ENCODE measurements around the gene APLN.

APLN gene

GRCh38 chrX:129638917-129639316, 15.8 kb downstream of the APLN start:
- DNase-seq = no peak

GRCh38 chrX:129637217-129638109, 17.3 kb downstream of the APLN start:
- DNase-seq = peak; percentile 76

GRCh38 chrX:129636175-129636681, 18.5 kb downstream of the APLN start:
- DNase-seq = no peak

- no peak for DNase-seq
Observed at GRCh38 chrX:129634541-129634940, 20.2 kb downstream of the APLN start.

- DNase-seq = no peak
Observed at GRCh38 chrX:129632443-129632842, 22.3 kb downstream of the APLN start.

- DNase-seq = no peak
Observed at GRCh38 chrX:129631849-129632248, 22.9 kb downstream of the APLN start.

GRCh38 chrX:129629837-129630236, 24.9 kb downstream of the APLN start:
- no peak for DNase-seq

- DNase-seq = no peak
Observed at GRCh38 chrX:129626026-129626425, 28.7 kb downstream of the APLN start.

- no peak for DNase-seq
Observed at GRCh38 chrX:129622757-129623301, 31.9 kb downstream of the APLN start.

GRCh38 chrX:129618997-129619396, 35.8 kb downstream of the APLN start:
- DNase-seq = no peak

- DNase-seq = no peak
Observed at GRCh38 chrX:129617420-129617819, 37.3 kb downstream of the APLN start.

GRCh38 chrX:129614481-129615255, 40.1 kb downstream of the APLN start:
- DNase-seq = no peak

- DNase-seq = no peak
Observed at GRCh38 chrX:129613596-129613995, 41.2 kb downstream of the APLN start.

- DNase-seq = no peak
Observed at GRCh38 chrX:129612396-129612795, 42.4 kb downstream of the APLN start.

GRCh38 chrX:129609395-129609794, 45.4 kb downstream of the APLN start:
- no peak for DNase-seq

- DNase-seq = no peak
Observed at GRCh38 chrX:129608496-129608895, 46.3 kb downstream of the APLN start.

GRCh38 chrX:129606918-129607317, 47.8 kb downstream of the APLN start:
- DNase-seq = peak; percentile 67

GRCh38 chrX:129600981-129601424, 53.8 kb downstream of the APLN start:
- no peak for DNase-seq

GRCh38 chrX:129599996-129600395, 54.8 kb downstream of the APLN start:
- DNase-seq = no peak

- no peak for DNase-seq
Observed at GRCh38 chrX:129599499-129599898, 55.3 kb downstream of the APLN start.

GRCh38 chrX:129597905-129598304, 56.9 kb downstream of the APLN start:
- no peak for DNase-seq

- no peak for DNase-seq
Observed at GRCh38 chrX:129596077-129596476, 58.7 kb downstream of the APLN start.

Data from right forelimb (tissue), 1 donor.